GM13976 (cell line): Measurements from ENCODE around the gene LY6G6C.

Experiments used
- DNase-seq: peaks from one replicate; pipeline ENCODE4 v3.0.0; 2012; ENCODE audit warnings: low spot score
- in situ Hi-C: fragments of 300-500 bp; cut with MboI; formaldehyde crosslinking; loops from one replicate; pipeline ENCODE4 v1.12.0; 2022; ENCODE audit warnings: low sequenced_read_pairs, mixed read lengths, inconsistent platforms; ENCODE audit not compliant: unreplicated experiment
- TF ChIP-seq, protein P1 (sequence below): IDR thresholded peaks from 2 replicates; pipeline ENCODE4 v1.5.1; 2012; ENCODE audit warnings: borderline replicate concordance, mild to moderate bottlenecking; ENCODE audit not compliant: insufficient read depth; ENCODE audit errors: extremely low read depth, missing control alignments, control extremely low read depth

The LY6G6C gene

DNA sequence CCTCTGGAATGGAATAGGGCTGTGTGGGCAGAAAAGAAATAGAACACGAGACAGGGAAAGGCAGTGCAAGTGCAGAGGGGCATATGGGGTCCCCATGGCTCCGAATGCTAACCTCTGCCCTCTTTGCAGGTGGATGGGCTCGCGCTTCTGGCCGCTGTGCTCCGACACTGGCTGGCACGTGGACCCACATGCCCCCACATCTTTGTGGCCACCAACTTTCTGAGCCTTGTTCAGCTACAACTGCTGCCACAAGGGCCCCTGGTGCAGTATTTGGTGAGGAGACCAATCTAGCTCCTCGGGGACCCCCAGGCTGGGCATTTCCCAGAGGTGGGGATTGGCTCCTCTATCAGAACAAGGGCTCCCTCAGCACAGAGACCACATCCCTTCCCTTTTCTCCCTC lies 39.8 kb upstream of the LY6G6C start:
- TF ChIP-seq, protein P1, sequence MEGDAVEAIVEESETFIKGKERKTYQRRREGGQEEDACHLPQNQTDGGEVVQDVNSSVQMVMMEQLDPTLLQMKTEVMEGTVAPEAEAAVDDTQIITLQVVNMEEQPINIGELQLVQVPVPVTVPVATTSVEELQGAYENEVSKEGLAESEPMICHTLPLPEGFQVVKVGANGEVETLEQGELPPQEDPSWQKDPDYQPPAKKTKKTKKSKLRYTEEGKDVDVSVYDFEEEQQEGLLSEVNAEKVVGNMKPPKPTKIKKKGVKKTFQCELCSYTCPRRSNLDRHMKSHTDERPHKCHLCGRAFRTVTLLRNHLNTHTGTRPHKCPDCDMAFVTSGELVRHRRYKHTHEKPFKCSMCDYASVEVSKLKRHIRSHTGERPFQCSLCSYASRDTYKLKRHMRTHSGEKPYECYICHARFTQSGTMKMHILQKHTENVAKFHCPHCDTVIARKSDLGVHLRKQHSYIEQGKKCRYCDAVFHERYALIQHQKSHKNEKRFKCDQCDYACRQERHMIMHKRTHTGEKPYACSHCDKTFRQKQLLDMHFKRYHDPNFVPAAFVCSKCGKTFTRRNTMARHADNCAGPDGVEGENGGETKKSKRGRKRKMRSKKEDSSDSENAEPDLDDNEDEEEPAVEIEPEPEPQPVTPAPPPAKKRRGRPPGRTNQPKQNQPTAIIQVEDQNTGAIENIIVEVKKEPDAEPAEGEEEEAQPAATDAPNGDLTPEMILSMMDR: no peak
- in situ Hi-C loops: no loop called here

DNA sequence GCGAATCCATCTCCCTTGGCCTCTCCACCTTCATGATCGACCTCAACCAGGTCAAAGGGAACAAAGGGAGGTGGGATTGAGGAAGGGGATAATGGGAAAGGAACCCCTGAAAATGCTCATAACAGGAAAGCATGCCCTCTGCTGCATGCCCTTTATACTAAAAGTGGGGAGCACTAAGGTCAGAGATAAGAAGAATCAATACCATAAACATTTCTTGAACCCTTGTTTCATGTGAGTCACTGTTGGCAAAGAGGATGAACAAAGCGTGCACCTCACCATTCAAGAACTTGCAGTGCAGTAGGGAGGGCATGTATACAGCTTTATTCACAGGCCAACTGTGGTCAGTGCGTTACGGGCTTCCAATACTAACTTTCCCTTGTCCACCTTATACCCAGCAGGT lies 39.2 kb upstream of the LY6G6C start:
- DNase-seq: no peak
- in situ Hi-C loops: no loop called here
- TF ChIP-seq, protein P1: no peak

More for the DNA sequence above, 39.8 kb upstream of the LY6G6C start:
- no peak for DNase-seq

DNA sequence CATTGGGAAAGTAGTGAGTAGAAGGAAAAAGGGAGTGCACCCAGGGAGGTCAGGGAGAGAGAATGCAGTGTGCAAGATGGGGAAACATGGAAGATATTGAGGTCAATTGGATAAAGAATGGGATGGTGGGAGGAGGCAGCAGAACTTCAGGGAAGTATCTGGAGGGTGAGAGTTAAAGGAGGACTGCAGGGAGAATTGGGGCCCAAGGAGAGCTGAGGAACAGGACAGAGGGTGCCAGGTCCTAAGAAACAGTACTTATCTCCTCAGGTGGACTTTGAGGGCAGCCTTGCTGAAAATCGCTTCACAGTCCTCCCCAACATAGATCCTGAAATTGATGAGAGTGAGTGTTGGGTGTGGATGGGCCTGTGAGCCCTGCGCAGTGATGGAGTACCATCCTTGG lies 36.7 kb upstream of the LY6G6C start:
- no peak for DNase-seq
- in situ Hi-C loops: no loop called here
- TF ChIP-seq, protein P1: no peak

DNA sequence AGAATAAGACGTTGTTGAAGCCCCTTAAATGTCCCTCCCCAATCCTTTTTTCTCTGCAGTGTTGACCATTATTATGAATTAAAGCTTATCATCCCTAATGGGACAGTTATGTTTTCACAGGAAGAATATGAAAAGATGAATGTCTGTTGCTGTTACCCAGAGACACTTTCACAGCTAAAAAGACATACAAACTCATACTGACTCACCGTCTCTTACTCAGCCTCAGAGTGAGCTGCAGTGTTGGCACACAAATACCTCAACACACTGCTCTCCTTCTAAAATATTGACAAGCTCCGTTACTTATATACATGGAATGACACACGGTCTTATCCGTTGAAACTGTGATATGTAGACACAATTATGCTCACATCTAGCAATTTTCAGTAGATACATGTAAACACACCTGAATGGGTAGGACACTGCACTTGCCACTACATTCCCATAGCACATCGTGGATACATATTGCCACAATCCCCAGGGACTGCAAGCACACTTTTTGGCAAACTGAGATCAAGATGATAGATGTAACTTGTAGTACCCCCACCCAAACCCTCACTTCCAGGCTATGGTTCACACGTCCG lies 31.3 kb upstream of the LY6G6C start:
- in situ Hi-C loops: no loop called here
- no peak for DNase-seq
- TF ChIP-seq, protein P1: no peak

DNA sequence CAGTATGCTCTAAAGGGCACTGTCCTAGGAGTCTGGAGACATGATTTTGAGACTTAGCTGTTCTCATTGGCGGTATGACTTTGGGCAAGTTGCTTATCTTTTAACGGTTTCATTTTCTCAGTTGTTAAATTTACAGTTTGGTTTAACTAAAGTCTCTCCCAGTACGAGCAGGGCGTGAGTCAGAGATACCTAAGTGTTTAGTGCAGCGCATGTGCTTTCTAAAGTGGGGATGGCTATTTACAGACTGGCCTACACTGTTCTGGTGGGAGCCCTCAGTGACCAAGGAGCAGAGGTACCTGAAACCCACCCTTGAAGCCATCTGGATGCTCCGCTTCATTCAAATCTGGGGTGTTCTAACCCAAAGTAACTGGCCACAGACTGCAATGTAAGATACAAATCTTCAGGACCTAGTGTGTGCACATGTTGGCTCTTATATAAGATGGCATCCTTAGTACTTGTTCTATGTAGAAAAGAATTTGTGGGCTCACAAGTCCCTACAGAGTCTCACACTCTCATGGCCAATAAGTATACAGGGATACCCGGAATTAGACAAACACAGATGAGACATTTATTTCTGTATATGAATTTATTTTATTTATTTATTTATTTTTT lies 29.0 kb upstream of the LY6G6C start:
- no peak for DNase-seq
- in situ Hi-C loops: no loop called here

DNA sequence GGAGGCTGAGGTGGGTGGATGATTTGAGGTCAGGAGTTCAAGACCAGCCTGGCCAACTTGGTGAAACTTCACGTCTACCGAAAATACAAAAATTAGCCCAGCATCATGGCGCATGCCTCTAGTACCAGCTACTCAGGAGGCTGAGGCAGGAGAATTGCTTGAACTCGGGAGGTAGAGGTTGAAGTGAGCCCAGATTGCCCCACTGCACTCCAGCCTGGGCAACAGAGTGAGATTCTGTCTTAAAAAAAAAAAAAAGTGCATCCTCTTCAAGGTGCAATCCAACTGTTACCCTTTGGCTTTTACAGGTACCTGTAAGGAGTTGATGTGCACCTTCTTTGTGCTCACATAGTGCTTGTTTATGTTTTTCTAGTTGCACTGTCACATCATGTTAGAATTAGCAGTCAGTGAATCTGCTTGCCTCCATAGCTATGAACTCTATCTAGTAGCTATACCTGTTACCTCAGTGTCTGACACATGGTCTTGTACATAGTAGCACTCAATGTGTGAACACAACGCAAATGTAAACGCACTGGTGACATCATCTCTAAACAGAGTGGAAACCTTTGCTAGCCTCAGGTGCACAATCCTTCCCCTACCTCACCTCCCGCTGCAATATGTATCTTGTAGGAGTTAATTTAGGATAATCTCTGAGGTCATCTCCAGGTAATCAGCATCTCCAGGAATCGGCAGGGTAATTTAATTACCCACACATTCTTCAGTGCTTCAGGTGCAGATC lies 27.9 kb upstream of the LY6G6C start:
- TF ChIP-seq, protein P1: no peak
- DNase-seq: no peak

More for the DNA sequence above, 29.0 kb upstream of the LY6G6C start:
- TF ChIP-seq, protein P1: no peak

DNA sequence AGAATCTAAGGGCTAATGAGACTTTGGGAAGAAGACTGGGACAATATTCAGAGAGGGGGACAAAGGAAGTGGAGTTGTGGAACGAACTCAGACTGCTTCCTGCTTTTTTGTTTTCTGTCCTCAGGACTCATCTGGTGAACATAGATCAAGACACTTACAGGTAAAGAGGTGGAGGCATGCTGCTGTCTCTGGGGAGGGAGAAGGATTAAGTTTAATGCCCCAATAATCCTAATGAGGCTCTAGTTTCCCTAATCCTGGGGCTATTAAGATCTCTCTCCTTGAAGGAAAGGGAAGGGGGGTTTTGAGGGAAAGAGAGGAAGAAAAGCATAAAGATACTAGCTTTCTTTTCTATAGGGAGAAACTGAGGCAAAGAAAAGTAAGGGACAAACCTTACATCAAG lies 22.9 kb upstream of the LY6G6C start:
- TF ChIP-seq, protein P1: no peak
- in situ Hi-C loops: no loop called here
- DNase-seq: no peak

More for the DNA sequence above, 27.9 kb upstream of the LY6G6C start:
- in situ Hi-C loops: no loop called here
